Raji (cell line): ENCODE measurements around the gene DENND5B.

ENCODE experiments used
- POLR2A ChIP-seq: IDR thresholded peaks from 2 replicates; pipeline ENCODE4 v1.6.1; 2011; ENCODE audit warnings: low read depth, low read length, control low read depth; ENCODE audit not compliant: insufficient read depth

Gene DENND5B

DNA sequence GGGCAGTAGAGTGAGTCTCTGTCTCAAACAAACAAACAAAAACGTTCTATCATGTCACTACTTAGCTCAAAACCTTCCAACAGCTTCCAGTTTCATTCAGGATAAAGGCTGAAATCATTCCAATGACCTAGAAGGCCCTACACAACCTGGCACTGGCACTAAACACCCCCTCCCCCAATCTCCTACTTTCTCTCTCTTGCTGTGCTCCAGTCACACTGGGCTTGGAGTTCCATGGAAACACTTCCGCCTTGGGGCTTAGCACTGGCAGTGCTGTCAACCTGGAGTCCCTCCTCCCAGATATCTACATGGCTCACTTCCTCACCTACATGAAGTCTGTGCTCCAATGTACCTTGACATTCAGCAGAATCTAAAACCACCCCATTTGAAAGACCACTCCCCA, 199.9 kb downstream of the DENND5B start:
- no peak for TF ChIP-seq POLR2A

DNA sequence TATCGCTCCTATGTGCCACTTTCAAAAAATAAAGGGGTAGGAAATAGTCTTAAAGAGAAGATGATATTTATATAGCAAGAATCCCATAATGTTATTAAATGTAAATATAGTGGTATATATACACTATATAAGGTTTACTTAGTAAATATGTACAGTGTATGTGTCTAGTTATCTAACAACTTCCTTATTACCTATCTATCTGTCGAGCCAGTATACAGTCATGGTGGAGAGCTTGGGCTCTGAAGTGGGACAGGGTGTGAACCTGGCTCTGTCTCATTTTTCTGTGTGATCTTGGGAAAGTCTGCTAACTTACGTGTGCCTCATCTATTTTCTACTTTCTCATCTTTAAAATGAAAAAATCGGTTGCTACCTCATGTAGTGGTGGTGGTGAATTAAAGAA, 202.2 kb downstream of the DENND5B start:
- TF ChIP-seq POLR2A: no peak

DNA sequence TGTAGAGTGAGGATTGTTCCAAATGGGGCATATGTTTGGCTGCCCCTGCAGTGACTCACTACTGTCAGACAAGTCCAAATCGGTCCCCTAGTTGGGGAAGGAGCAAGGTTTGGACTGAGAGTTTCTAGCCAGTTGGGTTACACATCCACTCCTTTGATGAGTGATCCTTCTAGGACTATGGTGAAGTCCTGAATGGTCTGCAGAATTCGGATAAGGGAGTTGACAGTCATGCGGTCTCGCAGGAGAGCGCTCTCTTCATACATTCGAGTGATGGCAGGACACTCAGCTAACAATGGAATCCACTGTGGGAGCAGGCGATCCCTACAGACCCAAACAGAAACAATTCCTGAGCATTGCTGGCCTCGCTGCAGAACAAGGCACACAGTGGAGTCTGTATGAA, 203.5 kb downstream of the DENND5B start:
- no peak for TF ChIP-seq POLR2A

DNA sequence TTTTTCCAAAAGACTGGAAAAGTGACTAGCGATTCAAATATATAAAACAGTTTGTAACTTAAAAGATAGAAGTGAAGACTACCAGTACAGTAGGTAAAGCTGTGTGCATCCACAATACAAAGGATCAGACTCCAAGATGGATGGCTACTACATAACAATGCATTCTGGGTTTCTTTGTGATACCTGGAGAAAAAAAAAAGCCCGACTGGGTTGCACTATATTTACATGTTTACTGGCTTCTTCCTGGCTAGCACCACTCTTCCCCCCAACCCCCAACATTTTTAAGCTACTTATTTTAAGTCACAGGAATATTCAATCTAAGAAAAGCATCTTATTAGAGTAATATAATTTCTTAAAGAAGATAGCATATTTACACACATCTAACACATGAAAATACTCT, 203.9 kb downstream of the DENND5B start:
- no peak for TF ChIP-seq POLR2A

DNA sequence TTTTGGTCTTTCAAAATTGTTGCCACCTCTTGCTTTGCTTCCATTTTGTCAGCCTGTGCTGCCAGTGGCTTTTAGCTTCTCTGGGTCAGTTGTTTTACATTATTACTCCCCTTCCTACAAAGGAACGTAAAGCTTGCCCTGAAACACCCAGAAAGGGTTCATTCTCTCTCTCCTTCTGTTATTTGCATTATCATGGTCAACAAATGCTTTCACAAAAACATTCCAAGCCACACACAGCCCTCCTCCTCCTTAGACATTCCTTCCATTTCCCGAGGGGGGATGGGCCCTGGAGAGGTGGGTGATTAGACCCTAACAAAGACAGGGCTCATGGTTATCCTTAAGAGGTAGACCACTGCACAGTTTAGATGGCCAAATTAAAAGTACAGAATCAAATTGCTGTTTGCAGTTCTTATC, 204.6 kb downstream of the DENND5B start:
- no peak for TF ChIP-seq POLR2A

DNA sequence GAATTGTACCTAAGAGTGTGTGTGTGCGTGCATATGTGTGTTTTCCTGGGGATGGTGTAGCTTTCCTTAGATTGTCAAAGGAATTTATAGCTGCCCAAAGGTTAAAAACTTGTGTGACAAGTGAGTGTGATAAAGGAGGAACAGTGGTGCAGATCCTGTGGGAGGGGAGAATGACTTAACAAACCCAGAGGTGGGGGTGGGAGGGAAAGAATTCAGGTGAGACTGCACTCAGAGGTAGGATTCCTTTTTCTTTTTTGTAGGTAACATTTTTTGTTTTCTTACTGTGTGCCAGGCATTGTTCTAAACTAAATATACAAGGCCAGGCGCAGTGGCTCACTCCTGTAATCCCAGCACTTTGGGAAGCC, 219.7 kb downstream of the DENND5B start:
- TF ChIP-seq POLR2A: no peak

DNA sequence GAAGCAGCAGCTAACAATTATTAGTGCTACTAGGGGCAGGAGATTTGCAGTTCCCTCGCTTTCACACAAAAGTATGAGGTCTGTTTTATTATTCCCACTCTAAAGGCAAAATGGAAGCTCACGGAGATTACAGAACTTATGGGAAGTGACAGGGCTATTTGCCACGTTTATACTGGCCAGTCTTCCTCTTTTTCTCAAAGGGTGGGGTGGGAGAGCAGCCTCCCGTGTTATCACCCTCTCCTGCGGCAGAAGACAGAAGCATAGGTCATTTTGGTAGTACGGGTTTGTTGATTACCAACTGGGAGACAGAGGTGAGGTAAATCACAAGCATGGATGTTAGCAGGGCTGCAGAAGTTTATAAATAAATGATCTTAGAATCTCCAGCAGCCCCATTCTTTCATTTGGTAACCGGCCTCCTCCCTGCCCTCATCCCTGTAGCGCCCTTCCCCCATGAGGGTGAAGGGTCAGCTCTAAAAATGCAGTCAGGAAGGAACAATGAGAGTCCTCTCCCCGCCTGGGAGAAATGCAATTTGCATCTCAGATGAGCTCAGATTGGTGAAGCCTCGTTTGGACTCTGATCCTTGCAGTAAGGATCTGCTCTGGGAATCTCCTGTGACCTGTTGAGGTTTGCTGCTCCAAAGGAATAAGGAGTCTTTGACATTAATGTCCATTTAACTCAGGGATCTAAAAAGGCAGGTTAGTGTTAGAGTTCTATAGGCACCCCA, 220.2 kb downstream of the DENND5B start:
- no peak for TF ChIP-seq POLR2A

DNA sequence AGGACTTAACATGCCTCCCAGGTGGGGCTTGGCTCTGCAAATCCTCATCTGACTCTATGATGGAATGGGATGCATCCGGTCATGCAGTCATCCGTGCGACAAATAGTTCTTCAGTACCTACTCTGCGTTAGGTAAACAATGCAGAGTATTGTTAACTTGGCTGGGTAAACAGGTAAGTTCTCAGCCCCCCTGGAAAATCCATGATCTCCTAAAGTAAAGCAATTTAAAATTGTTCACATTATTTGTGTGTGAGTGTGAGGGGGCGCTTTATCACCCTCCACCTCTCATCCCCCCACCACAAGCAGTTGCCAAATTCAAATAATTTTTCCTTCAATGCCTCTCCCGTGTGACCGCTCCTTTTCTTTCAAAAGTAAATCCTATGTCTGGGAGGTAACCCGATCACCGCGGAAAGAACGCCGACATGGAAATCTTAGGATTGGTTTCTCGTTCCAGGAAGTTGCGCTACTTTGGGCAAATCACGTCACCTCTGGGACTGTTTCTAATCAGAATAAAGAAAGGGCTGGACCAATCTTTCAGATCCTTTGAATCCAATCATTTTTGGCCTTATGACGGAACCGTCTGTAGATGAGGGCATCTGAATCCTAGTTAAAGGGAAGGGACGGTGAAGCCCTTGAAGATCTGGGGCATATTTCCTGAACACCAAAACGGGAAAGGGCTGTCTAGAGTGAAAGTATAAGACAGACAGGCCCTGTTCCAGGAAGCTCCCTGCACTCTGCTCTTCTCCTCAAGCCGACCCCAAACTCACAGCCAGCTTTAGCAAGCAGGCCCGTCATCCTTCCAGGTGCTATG, 221.0 kb downstream of the DENND5B start:
- no peak for TF ChIP-seq POLR2A

DNA sequence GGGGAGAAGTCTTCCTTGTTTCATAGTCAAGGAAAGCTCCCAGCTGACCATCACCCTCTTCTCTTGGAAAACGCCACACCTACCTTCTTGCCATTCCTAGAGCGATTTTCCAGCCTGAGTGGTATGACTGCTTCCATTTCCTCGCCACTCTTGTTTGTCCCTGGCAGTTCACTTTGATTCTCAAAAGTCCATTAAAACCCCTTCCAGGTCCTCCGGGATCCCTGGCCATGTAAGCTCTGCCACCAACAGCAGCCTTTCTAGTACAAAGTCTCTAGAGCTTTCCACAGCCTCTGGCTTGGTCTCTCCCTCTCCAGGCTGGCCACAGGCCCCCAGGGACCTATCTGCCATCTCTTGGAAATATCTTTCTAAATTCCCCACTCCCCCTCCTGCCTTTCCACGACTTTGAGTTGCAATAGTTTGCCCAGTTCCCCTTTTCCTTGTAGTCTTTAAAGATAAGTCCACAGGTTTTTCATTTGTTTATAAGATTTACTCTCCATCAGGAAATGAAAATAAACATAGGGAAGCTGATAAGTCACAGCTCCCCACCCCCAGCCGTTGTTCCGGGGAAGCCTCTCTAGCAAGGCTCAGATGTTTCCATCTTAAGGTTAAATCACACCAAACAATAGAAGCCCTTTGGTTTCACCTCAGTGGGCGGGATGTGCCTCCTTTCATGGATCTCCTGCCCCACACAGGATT, 222.1 kb downstream of the DENND5B start:
- no peak for TF ChIP-seq POLR2A

DNA sequence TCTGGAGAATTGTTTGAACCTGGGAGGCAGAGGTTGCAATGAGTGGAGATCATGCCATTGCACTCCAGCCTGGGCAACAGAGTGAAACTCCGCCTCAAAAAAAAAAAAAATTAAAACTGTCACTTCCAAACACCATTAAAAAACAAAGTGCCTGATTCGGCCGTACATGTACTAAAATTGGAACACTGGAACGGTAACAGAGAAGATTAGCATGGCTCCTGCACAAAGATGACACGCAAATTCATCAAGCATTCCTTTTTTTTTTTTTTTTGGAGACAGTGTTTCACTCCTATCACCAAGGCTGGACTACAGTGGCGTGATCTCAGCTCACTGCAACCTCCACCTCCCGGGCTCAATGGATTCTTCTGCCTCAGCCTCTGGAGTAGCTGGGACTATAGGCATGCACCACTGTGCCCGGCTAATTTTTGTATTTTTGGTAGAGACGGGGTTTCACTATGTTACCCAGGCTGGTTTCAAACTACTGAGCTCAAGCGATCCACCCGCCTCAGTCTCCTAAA, 224.8 kb downstream of the DENND5B start:
- TF ChIP-seq POLR2A: no peak

DNA sequence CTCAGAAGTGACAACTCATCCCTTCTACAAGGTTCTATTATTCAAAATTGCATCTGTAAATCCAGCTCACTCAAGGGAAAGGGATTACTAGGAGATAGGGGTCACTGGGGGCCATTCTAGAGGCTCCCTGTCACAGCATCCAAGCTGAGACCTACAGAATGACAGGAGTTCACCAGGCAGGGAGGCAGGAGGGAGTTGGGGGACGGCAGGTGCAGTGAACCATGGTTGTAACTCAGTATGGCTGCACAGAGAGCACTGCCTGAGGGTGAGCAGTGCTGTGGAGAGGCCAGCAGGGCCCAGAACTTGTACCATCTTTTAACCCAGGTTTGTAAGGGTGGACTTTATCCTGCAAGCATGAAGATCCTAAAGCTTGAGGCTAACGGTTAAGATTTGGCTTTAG, 227.1 kb downstream of the DENND5B start:
- no peak for TF ChIP-seq POLR2A

DNA sequence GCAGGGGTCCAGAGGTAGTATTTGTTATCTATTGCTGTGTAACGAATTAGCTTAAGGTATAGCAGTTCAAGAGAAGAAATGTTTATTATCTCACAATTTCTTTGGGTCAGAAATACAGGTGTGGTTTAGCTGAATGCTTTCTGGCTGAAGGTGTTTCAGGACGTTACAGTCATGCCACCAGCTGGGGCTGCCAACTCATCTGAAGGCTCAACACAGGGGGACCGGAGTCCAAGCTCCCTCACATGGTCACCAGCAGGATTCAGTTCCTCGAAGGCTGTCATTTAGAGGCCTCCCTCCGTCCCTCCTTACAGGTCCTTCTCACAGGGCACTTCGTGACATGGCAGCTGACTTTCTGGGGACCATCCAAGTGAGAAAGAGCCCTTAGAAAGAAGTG, 227.5 kb downstream of the DENND5B start:
- TF ChIP-seq POLR2A: no peak

DNA sequence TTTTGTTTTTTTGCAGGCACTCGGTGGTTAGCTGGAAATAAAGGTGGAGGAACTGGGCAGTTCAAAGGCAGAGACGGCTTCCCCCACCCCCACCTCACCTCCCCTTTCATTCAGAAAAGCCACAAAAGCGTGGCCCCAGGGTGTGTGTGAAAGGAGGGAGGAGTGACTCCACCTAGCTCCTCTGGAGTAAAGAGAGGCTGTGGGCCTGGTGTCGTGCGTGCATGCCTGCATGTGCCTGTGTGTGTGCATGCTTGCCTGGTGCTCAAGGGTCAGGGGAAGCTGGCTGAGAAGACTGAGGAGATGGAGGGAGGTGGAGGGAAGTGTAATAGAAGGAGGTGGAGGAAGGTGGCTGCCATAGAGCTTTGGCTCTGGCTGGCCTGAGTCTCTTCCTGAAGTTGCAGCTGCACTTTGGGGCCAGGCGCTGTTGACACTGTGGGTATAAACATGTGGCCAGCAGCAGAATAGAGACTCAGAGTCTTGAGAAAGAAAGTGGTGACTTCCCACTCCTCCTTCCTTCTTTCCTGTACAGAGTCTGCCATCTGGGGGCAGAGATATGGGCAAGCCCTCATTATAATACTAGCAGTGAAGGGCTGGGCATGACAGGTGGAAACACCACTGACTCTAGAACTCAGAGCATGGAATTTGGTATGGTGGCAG, 228.0 kb downstream of the DENND5B start:
- no peak for TF ChIP-seq POLR2A

DNA sequence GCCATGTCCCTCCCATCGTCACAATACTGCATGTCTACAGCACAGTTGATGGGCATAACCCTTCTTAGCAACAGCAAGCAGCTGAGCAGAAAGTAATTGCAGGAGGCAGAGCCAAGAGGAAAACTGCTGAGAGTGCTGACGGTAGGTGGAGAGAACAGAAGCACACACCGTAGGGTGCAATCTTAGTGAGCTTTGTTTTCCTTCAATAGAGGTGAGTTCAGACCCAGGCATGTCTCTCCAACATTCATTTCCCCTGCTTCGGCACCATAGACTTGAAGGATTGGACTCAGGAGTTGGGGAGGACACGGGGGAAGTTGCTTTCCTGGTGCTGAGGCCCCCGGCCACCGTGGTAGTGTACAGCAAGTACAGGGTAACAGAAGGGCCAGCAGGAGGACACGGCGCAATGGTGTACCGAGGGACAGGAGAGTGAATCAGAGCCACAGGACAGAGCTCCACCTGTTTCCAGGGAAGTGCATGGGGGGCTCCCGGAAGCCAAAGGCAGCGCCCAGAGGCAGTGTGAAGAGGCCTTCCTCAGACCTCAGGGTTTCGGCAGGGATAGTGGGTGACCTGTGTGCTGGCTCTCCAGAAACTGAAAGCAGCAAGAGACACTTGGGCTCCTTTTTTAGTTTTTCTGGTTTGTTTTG, 228.7 kb downstream of the DENND5B start:
- TF ChIP-seq POLR2A: no peak

DNA sequence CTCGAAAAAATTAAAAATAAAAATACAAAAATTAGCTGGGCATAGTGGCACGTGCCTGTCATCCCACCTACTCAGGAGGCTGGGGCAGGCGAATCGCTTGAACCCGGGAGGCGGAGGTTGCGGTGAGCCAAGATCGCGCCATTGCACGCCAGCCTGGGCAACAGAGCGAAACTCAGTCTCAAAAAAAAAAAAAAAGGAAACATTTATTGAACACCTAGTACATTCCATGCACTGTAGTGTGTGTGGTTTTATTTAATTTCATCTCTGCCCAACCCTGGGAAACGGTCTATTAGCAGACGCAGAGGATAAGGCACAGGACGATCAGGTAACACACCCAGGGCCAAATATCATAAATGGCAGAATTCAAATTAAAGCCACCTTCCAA, 229.2 kb downstream of the DENND5B start:
- TF ChIP-seq POLR2A: no peak
